GM18861 (cell line): Measurements from ENCODE around the gene GTF2B.
"Not testable (repeated sequence)": the region's sequence is repeated elsewhere in the genome, so short reads cannot be mapped to it uniquely, and the experiment has no call there.

Source experiments
- ATAC-seq: cut with Tn5 transposase; IDR thresholded peaks from one replicate; pipeline ENCODE4 v1.9.1; 2021; ENCODE audit not compliant: unreplicated experiment

The GTF2B gene

GRCh38 chr1:88891318-88891950 lies at the start of gene GTF2B:
Gene GTF2B, minus strand, starts transcription at chr1:88891567. Its CDS starts 68 bp downstream, at chr1:88891499.
- peak; percentile 91 for ATAC-seq

DNA sequence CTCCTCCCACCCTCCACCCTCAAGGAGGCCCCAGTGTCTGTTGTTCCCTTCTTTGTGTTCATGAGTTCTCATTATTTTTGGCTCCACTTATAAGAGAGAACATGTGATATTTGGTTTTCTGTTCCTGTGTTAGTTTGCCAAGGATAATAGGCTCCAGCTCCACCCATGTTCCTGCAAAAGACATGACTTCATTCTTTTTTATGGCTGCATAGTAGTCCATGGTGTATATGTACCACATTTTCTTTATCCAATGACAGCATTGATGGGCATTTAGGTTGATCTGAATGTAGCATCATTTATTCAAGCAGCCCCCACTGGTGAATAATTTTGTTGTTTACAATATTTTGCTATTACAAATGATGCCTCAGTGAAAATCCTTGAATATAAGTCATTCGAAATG lies 47.2 kb upstream of the GTF2B start:
- ATAC-seq: not testable (repeated sequence)

DNA sequence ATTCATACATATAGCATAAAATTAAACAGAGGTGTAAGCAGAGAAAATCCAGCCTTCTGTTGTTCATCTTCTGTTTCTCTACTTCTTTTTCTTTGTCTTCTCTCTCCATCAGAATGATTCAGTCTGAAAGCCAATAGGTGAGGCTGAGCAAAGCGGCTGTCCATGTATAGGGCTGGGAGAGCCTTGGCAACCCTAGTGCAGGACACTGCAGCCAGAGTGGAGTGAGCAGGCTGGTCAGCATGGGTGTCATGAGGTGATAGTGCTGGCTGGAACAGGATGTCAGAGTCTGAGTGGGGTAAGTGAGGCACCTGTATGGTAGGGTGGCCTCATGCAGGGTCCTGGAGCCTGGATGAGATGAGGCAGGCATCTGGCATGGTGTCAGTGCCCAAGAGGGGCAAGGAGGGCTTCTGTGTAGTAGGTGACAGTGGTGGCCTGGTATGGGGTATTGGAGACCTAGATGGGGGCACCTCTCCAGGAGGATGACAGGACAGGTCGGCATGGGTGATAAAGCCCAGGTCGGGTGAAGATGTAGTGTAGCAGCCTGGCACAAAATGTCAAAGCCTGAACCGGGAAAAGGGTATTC lies 45.5 kb upstream of the GTF2B start:
- no peak for ATAC-seq

GRCh38 chr1:88936223-88936523 lies 44.8 kb upstream of the GTF2B start:
- no peak for ATAC-seq

DNA sequence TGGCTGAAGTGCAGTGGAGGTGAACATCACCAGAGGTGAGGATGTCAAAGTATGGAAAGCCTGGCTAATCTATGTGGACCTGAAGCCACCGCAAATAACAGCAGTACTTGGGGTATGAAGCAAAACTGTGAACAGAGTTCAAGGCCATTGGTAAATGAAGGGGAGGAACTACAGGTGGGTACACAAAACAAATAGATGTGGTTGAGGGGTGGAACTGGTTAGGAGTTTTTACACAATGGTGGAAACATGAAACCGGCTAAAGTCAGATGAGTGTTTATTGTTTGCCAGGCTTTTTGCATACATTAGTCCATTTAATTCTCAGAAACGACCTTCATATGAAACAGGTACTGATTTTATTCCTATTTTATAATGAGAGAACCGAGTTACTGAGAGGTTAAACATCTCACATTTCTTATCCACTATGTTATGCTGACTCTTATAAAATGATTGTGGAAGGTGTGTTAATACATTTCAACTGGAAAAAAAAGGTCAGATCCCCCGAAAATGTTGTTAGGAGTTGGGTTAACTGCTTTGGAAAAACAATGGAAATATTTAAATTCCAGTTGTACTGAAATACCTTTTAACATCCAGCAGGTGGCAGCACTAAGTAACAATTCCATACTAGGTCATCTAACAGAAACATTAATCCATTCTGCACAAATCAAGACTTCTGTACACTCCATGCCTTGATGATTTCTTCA lies 44.3 kb upstream of the GTF2B start:
- ATAC-seq: peak; percentile 43

- not testable (repeated sequence) for ATAC-seq
Observed at GRCh38 chr1:88930176-88930575, 38.8 kb upstream of the GTF2B start.

DNA sequence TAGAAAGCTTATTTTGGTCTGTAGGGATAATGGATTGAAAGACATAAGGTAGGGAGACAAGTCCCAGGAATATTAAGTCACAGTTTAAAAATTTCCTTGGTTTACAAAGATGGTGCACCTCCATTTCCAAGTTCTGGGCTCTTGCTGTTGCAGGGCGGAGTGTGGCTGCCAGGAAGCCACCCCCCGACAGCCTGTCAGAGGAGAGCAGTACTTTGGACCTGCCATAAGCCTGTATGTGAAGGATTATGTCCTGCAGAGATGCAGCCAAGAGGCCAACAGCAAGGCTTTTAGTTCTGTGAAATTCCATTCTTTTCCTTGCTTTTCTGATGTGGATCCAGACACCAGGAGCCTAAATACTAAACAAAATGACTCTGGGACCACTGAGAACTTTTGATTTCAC lies 31.9 kb upstream of the GTF2B start:
- ATAC-seq: no peak

DNA sequence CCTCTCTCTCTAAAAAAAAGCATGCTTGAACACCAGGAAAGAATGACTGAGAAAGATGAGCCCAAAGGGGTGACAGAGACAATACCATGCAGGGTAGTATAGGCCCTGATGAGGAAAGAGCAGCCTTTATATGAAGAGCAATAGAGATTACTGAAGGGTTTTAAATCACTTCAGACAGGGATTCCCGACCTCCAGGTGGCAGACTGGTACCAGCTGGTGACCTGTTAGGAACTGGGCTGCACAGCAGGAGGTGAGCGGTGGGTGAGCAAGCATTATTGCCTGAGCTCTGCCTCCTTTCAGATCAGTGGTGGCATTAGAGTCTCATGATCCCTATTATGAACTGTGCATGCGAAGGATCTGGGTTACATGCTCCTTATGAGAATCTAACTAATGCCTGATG lies 30.8 kb upstream of the GTF2B start:
- ATAC-seq: no peak

- no peak for ATAC-seq
Observed at GRCh38 chr1:88920845-88921244, 29.5 kb upstream of the GTF2B start.

DNA sequence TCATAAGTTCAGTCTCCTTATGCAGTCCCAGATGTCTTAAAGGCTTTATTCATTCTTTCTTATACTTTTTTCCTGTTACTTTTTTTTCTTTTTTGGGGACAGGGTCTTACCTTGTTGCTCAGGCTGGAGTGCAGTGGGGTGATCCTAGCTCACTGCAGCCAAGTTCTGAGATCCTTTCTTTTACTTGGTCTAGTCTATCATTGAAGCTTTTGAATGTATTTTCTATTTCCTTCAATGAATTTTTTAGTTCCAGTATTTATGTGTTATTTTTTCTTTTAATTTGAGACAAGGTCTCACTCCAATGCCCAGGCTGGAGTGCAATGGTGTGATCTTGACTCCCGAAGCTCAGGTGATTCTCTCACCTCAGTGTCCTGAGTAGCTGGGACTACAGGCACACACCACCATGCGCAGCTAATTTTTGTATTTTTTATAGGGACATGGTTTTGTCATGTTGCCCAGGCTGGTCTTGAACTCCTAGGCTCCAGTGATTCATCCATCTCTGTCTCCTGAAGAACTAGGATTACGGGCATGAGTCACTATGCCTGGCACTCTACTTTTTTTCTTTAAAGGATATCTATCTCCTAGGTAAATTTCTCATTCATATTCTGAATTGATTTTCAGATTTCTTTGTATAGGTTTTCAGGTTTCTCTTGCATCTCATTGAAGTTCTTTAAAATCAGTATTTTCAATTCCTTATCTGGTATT lies 26.1 kb upstream of the GTF2B start:
- no peak for ATAC-seq

DNA sequence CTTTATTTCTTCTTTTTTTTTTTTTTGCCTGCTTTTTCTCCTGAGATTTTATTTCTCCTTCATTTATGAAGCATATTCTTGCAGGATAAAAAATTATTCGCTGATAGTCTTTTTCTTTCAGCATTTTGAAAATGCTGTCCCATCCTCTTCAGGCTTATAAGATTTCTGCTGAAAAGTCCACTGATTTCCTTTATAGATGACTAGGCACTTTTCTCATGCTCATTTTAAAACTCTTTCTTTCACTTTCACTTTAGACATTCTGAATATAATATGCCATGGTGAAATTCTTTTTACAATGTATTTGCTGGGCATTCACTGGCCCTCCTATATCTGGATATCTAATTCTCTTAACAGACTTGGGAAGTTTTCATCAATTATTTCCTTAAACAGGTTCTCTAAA lies 25.5 kb upstream of the GTF2B start:
- no peak for ATAC-seq

- not testable (repeated sequence) for ATAC-seq
Observed at GRCh38 chr1:88911800-88912199, 20.4 kb upstream of the GTF2B start.

DNA sequence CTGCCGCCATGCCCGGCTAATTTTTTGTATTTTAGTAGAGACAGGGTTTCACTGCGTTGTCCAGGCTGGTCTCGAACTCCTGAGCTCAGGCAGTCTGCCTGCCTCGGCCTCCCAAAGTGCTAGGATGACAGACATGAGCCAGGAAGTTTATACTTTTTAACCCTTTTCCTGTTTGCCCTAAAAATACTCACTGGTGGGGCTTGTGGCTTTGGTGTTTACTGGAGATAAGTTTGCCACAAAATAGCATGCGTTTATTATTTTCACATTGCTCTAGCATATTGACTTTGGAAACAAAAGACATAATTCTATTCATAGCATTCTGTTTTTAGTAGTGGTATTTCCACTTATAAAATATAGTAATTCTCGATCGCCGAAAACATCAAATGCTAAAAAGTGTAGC lies 19.8 kb upstream of the GTF2B start:
- no peak for ATAC-seq

GRCh38 chr1:88910401-88910800 lies 19.0 kb upstream of the GTF2B start:
- no peak for ATAC-seq

DNA sequence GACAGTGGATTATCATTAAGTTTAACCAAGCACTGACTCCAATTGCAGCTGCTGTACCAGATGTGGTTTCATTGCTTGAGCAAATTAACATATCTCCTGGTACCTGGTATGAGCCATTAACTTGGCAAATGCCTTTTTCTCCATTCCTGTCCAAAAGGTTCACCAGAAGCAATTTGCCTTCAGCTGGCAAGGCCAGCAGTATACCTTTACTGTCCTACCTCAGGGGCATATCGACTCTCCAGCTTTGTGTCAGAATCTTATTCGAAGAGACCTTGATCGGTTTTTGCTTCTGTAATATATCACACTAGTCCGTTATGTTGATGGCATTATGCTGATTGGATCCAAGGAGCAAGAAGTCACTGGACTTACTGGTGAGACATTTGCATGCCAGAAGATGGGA lies 9.5 kb upstream of the GTF2B start:
- ATAC-seq: no peak

DNA sequence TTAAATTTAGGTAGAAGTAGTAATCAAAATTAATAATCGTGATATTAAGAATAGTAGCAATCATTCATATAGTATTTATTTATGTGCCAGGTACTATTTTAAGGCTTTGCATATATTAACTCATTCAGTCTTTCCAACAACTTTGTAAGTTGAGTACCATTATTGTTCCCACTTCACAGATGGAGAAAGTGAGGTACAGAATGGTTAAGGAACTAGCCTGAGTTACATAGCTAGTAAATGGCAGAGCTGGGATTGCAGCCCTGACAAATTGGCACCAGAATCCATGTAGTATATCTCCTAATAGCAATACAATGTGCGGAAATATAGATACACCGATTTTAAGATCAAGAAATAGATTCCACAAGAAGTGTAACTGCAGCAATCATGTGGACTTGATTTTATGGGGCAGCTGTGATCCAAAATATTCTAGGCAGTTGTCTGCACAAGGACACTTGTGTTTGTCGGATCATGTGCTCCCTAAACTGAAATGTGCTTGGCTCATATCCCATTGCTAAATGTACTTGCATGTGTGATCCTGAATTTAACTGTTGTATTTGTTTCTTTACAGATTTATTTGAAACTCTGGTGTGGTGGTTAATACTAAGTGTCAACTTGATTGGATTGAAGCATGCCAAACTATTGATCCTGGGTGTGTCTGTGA lies 5.8 kb upstream of the GTF2B start:
- no peak for ATAC-seq

DNA sequence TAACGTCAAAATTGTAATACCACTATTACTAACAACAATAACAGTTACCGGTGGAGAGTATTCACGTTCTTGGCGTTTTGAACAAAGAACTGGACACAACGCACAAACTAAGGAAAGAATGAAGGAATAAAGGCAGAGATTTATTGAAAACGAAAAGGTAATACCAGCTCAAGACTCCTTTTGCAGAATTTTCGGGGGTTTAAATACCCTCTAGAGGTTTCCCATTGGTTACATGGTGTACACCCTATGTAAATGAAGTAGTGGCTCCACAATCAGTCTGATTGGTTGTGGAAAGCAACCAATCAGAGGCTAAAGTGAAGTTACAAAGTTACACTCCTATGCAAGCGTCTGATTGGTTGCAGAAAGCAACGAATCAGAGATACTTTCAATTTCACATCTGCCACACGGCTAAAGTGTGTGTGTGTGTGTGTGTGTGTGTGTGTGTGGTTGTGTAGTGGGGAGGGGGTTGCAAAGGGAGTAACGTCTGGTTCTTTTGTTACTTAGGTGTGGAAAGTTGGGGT lies 1.1 kb upstream of the GTF2B start:
- no peak for ATAC-seq

- no peak for ATAC-seq
Observed at GRCh38 chr1:88891951-88892340, 579 bp upstream of the GTF2B start.

GRCh38 chr1:88890791-88891317 lies 513 bp downstream of the GTF2B start:
- ATAC-seq: no peak

GRCh38 chr1:88890131-88890530 lies 1.2 kb downstream of the GTF2B start:
- ATAC-seq: no peak

GRCh38 chr1:88888750-88889149 lies 2.6 kb downstream of the GTF2B start:
- no peak for ATAC-seq
